Right lobe of liver (tissue), 6 donors: Measurements from ENCODE around the gene PRG2. TPM values are rescaled to one million over a fixed set of nuclear protein-coding genes. Genes with fewer than 3 reads are reported as not detected.

Experiments used
- ATAC-seq, 4 donors: fragments of 200-7000 bp; cut with Tn5 transposase; one replicate each; pipeline ENCODE4 v1.9.1; 2020; ENCODE audit warnings: mild to moderate bottlenecking in 4 of 4, moderate library complexity in 4 of 4
- DNase-seq, 3 donors: peaks; one replicate each; pipeline ENCODE4 v3.0.0-alpha.2; 2020
- H3K27ac ChIP-seq, 3 donors: fragments of 200-600 bp; one replicate each; pipeline ENCODE4 v1.8.0; 2022
- H3K27me3 ChIP-seq, 2 donors: fragments of 200-600 bp; one replicate each; pipeline ENCODE4 v1.8.0; 2022
- H3K36me3 ChIP-seq, 4 donors: fragments of 200-600 bp; sonication (generic) in 1 of 4; one replicate each; pipeline versions ENCODE4 v1.5.1 to v1.8.0; 2017 to 2022; ENCODE audit warnings: control low read depth in 1 of 4
- H3K4me1 ChIP-seq, 4 donors: fragments of 200-600 bp; sonication (generic) in 1 of 4; one replicate each; pipeline versions ENCODE4 v1.5.1 to v1.8.0; 2017 to 2022; ENCODE audit warnings: control low read depth in 1 of 4
- H3K4me3 ChIP-seq, 3 donors: fragments of 200-600 bp; one replicate each; pipeline ENCODE4 v1.8.0; 2022
- H3K9me3 ChIP-seq, 4 donors: fragments of 200-600 bp; sonication (generic) in 1 of 4; one replicate each; pipeline versions ENCODE4 v1.5.1 to v1.8.0; 2017 to 2022; ENCODE audit warnings: control low read depth in 1 of 4
- CTCF ChIP-seq, 4 donors: fragments of 200-600 bp in 3 of 4; fragments of 450-650 bp in 1 of 4; IDR thresholded peaks; one replicate each; pipeline versions ENCODE4 v1.5.1 to v1.8.0; 2016 to 2022; ENCODE audit warnings: antibody characterized with exemption in 4 of 4, mild to moderate bottlenecking in 2 of 4
- POLR2A ChIP-seq: fragments of 450-650 bp; IDR thresholded peaks from one replicate; pipeline ENCODE4 v1.6.1; 2017; ENCODE audit warnings: antibody characterized with exemption, mild to moderate bottlenecking
- WGBS: methylation state at CpG from one replicate; pipeline ENCODE4 v1.1.6; 2018; ENCODE audit warnings: low coverage, low lambda C conversion rate; ENCODE audit not compliant: insufficient coverage; ENCODE audit errors: missing lambda C conversion rate; 5-methylcytosine and 5-hydroxymethylcytosine counted together
- intact Hi-C, 2 donors: fragments of 100-400 bp; cut with DNase I; formaldehyde crosslinking; loops; one replicate each; pipeline versions ENCODE4 v1.11.2 to v1.14.1; 2022
- total RNA-seq, 6 experiments: library from RNA; depleted of rRNA in 2 of 6; stranded (reverse); fragments of >200 nt in 2 of 6; fragmentation: NEBNext Ultra II Directional in 3 of 6; extraction: Animal tissue kit (Norgen Biotek cat#: 25700) in 3 of 6; gene quantifications; one replicate each; pipeline versions ENCODE4 v1.1.0 to v1.2.4, GENCODE V29; 2016 to 2023
- donor health status: DM: no; HTN: yes; CAD: no.
- donor health status: DM: no; HTN: no; CAD: no.
- donor health status: DM: no; HTN: no; CAD: no.
- donor health status: DM: no; HTN: yes; CAD: no.
- donor health status: DM: no; HTN: yes; CAD: no.

Gene PRG2
- total RNA-seq, 6 experiments from 2014 or later = 0.39 to 1.2 (median 0.86) TPM; not detected in 2

DNA sequence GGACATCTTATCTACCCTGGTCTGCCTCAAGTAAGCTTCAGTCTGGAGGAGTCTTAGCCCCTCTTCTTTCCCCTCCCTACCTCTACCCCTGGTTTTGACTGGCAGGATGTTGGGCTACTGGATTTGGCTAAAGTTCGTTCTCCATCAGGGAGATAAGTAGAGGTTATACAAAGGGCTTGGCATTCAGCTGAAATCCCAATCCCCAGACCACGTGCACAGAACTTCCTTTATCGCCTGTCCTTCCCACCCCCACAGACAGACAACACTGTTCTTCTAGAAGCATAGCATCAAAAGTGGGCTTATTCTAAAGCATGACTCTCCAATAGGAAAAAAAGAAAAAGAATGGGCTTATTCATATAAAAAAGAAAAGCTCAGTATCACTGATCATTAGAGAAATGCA is 17.3 kb downstream of the PRG2 start:
- Histone ChIP-seq H3K4me3 (no peak overlapping the region), H3K36me3 (no peaks in the 10 kb centered on the region), H3K27me3 (no peaks in the 10 kb centered on the region), H3K9me3 (no peaks in the 10 kb centered on the region), H3K4me1 (no peaks in the 10 kb centered on the region), H3K27ac (no peak overlapping the region)
- DNase-seq = no peak
- TF ChIP-seq CTCF (IDR thresholded peaks at IDR 0.05) (no peak), POLR2A (no peak)
- no peak for ATAC-seq
- intact Hi-C loops = no loop called here
- WGBS = 40% methylated on average over 3 of the region's 3 CpGs

GRCh38 chr11:57370941-57371340 is 19.5 kb downstream of the PRG2 start:
- no peaks in the 10 kb centered on the region for H3K9me3 ChIP-seq
- H3K27me3 ChIP-seq = no peaks in the 10 kb centered on the region
- ATAC-seq (no peak), DNase-seq (no peak)
- H3K36me3 ChIP-seq = no peaks in the 10 kb centered on the region
- no peak overlapping the region for H3K27ac ChIP-seq
- H3K4me3 ChIP-seq = no peak overlapping the region
- TF ChIP-seq CTCF (IDR thresholded peaks at IDR 0.05) (no peak), POLR2A (no peak)
- intact Hi-C loops = no loop called here
- no peaks in the 10 kb centered on the region for H3K4me1 ChIP-seq

GRCh38 chr11:57370251-57370650 is 20.2 kb downstream of the PRG2 start:
- H3K27me3 ChIP-seq = no peaks in the 10 kb centered on the region
- no peak for TF ChIP-seq POLR2A
- TF ChIP-seq CTCF (IDR thresholded peaks at IDR 0.05) = no peak
- H3K4me1 ChIP-seq = no peaks in the 10 kb centered on the region
- H3K27ac ChIP-seq = no peak overlapping the region
- DNase-seq (no peak), ATAC-seq (no peak)
- H3K4me3 ChIP-seq = no peak overlapping the region
- intact Hi-C loops = no loop called here
- H3K9me3 ChIP-seq = no peaks in the 10 kb centered on the region
- no peaks in the 10 kb centered on the region for H3K36me3 ChIP-seq
- WGBS = 93% methylated on average over 7 of the region's 7 CpGs

GRCh38 chr11:57368845-57369232 is 21.6 kb downstream of the PRG2 start:
- Histone ChIP-seq H3K27me3 (no peaks in the 10 kb centered on the region), H3K4me3 (no peak overlapping the region), H3K4me1 (no peaks in the 10 kb centered on the region), H3K36me3 (no peaks in the 10 kb centered on the region), H3K9me3 (no peaks in the 10 kb centered on the region), H3K27ac (no peak overlapping the region)
- ATAC-seq (no peak), DNase-seq (no peak)
- no peak for TF ChIP-seq CTCF (IDR thresholded peaks at IDR 0.05)
- no peak for TF ChIP-seq POLR2A
- WGBS = 62% methylated on average over 5 of the region's 5 CpGs
- intact Hi-C loops = no loop called here
